Measurements from ENCODE around the gene ISL2. TPM values are rescaled to one million over a fixed set of nuclear protein-coding genes. Genes with fewer than 3 reads are reported as not detected.

The ISL2 gene
- total RNA-seq, 2 experiments from 2014 or later = not detected

- ChIA-PET POLR2A (interaction anchor here (0.7 kb wide), 1 partner anchor 11 kb away, joined by 3 read pairs; no protein-coding TSS in a partner anchor), CTCF (no interaction called here)
- H3K27ac Mint-ChIP-seq = no peak overlapping the region
- H3K4me1 ChIP-seq (ENCODE audit: insufficient read depth, low read length) = no peaks in the 10 kb centered on the region
- H3K36me3 ChIP-seq (ENCODE audit: insufficient read depth, low read length) = no peaks in the 10 kb centered on the region
- H3K4me3 Mint-ChIP-seq = no peak overlapping the region
- no peaks in the 10 kb centered on the region for H3K9me3 Mint-ChIP-seq
- H3K4me1 Mint-ChIP-seq (ENCODE audit: low read depth) = no peaks in the 10 kb centered on the region
- H3K27me3 Mint-ChIP-seq = peaks cover 6% of the 10 kb centered on the region
- TF ChIP-seq CTCF (IDR thresholded peaks at IDR 0.05) = no peak
- no peaks in the 10 kb centered on the region for H3K27me3 ChIP-seq (ENCODE audit: control insufficient read depth in 1 of 2, insufficient read depth in 2 of 2, low read length in 2 of 2)
- DNase-seq (no peak), ATAC-seq (ENCODE audit: poor library complexity) (no peak)
- intact Hi-C loops (cut with DNase I, micrococcal nuclease) = no loop called here
- H3K27ac ChIP-seq (ENCODE audit: low read depth in 1 of 2, low read length in 2 of 2) = no peak overlapping the region
- H3K4me3 ChIP-seq (ENCODE audit: low read length) = no peak overlapping the region
- no peaks in the 10 kb centered on the region for H3K9me3 ChIP-seq (ENCODE audit: control insufficient read depth in 1 of 2, insufficient read depth in 1 of 2, low read length in 2 of 2)
- peaks cover 21% of the 10 kb centered on the region for H3K36me3 Mint-ChIP-seq (ENCODE audit: low read depth)
Measured at GRCh38 chr15:76353903-76354302, 17.3 kb downstream of the ISL2 start.

DNA sequence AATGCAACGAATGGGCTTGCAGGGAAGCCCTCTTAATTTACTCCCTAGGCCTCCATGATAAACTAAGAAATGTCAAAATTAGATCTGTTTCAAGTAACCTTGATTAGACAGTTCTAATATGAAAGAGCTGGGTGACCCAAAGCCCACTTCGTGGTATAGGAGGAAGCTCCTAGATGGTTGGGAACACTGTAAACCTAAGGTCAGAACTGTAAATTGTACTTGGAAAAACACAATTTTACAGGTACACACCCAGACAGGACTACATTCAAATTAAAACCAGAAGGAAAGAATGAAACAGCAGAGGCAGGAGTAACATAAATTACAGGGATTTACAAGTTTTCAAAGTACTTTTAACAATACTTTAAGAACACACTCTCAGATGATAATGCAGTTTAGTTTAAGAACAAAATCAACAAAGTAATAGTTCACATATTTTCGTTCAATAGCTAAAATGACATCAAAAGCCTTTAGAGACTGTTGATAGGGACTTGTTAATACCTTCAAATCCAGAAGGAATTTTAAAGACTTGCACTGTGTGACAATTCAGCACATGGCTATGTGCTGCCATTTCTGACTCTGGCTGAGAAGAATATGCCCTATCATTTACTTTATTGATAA is 18.4 kb downstream of the ISL2 start:
- H3K9me3 ChIP-seq (ENCODE audit: control insufficient read depth in 1 of 2, insufficient read depth in 1 of 2, low read length in 2 of 2) = no peaks in the 10 kb centered on the region
- CTCF ChIA-PET = interaction anchor here (1.0 kb wide), 1 partner anchor 10 kb away, joined by 3 read pairs; no protein-coding TSS in a partner anchor
- POLR2A ChIA-PET = no interaction called here
- intact Hi-C loops (cut with DNase I, micrococcal nuclease) = no loop called here
- H3K36me3 ChIP-seq (ENCODE audit: insufficient read depth, low read length) = no peaks in the 10 kb centered on the region
- peaks cover 16% of the 10 kb centered on the region for H3K36me3 Mint-ChIP-seq (ENCODE audit: low read depth)
- DNase-seq = no peak
- H3K9me3 Mint-ChIP-seq = no peaks in the 10 kb centered on the region
- ATAC-seq (ENCODE audit: poor library complexity) = no peak
- no peaks in the 10 kb centered on the region for H3K4me1 ChIP-seq (ENCODE audit: insufficient read depth, low read length)
- TF ChIP-seq CTCF (IDR thresholded peaks at IDR 0.05) = no peak
- H3K27me3 ChIP-seq (ENCODE audit: control insufficient read depth in 1 of 2, insufficient read depth in 2 of 2, low read length in 2 of 2) = no peaks in the 10 kb centered on the region
- no peak overlapping the region for H3K4me3 ChIP-seq (ENCODE audit: low read length)
- H3K27ac Mint-ChIP-seq = no peak overlapping the region
- no peaks in the 10 kb centered on the region for H3K4me1 Mint-ChIP-seq (ENCODE audit: low read depth)
- H3K27me3 Mint-ChIP-seq = no peaks in the 10 kb centered on the region
- H3K4me3 Mint-ChIP-seq = no peak overlapping the region
- H3K27ac ChIP-seq (ENCODE audit: low read depth in 1 of 2, low read length in 2 of 2) = no peak overlapping the region

DNA sequence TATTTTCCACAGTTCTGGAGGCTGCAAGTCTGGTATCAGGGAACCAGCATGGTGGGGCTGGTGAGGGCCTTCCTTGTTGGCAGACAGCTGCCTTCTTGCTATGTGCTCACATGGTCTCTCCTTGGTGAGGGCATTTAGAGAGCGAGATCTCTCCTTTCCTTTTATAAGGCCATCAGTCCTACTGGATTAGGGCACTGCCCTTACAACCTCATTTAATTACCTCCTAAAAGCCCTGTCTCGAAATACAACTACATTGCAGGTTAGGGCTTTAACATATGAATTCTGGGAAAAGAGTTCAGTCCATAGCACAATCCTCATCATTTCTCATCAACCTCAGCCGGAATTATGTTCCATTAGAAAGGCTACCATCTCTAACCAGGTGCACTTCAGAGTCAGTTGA is 21.9 kb downstream of the ISL2 start:
- POLR2A ChIA-PET = no interaction called here
- ATAC-seq (ENCODE audit: poor library complexity) = no peak

More for the DNA sequence above, 21.9 kb downstream of the ISL2 start:
- DNase-seq = no peak
- intact Hi-C loops (cut with DNase I, micrococcal nuclease) = no loop called here
- H3K4me3 ChIP-seq (ENCODE audit: low read length) = no peak overlapping the region
- no peaks in the 10 kb centered on the region for H3K27me3 Mint-ChIP-seq
- peaks cover 10% of the 10 kb centered on the region for H3K36me3 Mint-ChIP-seq (ENCODE audit: low read depth)
- CTCF ChIA-PET = no interaction called here
- no peaks in the 10 kb centered on the region for H3K36me3 ChIP-seq (ENCODE audit: insufficient read depth, low read length)
- no peaks in the 10 kb centered on the region for H3K4me1 Mint-ChIP-seq (ENCODE audit: low read depth)
- no peak overlapping the region for H3K27ac ChIP-seq (ENCODE audit: low read depth in 1 of 2, low read length in 2 of 2)
- H3K4me3 Mint-ChIP-seq = no peak overlapping the region
- no peaks in the 10 kb centered on the region for H3K9me3 Mint-ChIP-seq
- H3K27me3 ChIP-seq (ENCODE audit: control insufficient read depth in 1 of 2, insufficient read depth in 2 of 2, low read length in 2 of 2) = no peaks in the 10 kb centered on the region
- H3K9me3 ChIP-seq (ENCODE audit: control insufficient read depth in 1 of 2, insufficient read depth in 1 of 2, low read length in 2 of 2) = no peaks in the 10 kb centered on the region
- H3K4me1 ChIP-seq (ENCODE audit: insufficient read depth, low read length) = no peaks in the 10 kb centered on the region
- no peak overlapping the region for H3K27ac Mint-ChIP-seq
- no peak for TF ChIP-seq CTCF (IDR thresholded peaks at IDR 0.05)

Measured in CD4-positive, alpha-beta T cell (primary cell).